Measurements from ENCODE around the gene AKIRIN2. TPM values are rescaled to one million over a fixed set of nuclear protein-coding genes. Genes with fewer than 3 reads are reported as not detected.
"Not testable (repeated sequence)": the region's sequence is repeated elsewhere in the genome, so short reads cannot be mapped to it uniquely, and the experiment has no call there.

The AKIRIN2 gene
- total and polyA plus RNA-seq, 2 donors (not counting 1 experiment from before 2014, with no cell fraction given), result 82.2 to 108 TPM

DNA sequence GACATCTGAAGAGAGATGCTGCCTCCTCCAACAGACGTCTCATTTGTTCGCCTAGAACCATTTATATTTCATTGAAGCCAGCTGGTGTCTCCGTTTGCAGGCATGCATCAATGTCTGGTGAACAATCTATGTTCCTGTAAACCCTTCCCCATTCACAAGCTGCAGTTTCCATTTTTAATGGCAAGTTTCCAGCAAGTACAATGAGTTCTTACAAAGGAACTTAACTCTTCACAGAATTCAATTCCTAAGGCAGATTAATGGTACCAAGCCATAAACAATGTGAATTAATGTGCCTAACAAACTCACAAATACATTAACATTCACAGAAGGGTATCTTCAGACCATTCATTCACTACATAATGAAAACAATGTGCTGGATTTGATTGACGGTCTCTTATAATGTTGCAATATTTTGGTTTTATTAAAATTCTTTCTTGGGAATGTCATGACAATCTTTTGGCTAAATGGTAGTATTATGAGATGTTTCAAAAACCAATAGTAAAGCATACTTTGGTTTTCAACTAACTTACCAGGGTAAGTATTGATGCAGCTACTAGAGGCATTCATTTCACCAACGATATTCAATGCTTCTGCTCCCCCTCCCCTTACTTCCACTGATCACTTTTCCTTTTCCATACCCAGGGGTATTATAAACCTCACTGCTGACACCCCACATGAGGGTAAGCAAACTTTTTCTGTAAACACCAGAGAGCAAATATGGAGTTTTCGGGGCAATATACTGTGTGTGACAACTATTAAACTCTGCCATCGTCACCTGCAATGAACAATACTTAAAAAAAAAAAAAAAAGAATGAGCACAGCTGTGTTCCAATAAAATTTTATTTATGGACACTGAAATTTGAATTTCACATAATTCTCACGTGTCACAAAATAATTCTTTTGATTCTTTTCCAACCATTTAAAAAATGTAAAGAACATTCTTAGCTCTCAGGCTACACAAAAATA lies 4.2 kb downstream of the AKIRIN2 start:
- Histone ChIP-seq H3K79me2 (ENCODE audit: control insufficient read depth, insufficient read depth, low read length) (peaks cover 93% of the 10 kb centered on the region), H2AFZ (ENCODE audit: insufficient read depth, low read depth, low read length, poor library complexity, severe bottlenecking) (no peak overlapping the region), H3K4me3 (ENCODE audit: control extremely low read depth in 1 of 5, extremely low read depth in 1 of 5, insufficient read depth in 1 of 5, low read depth in 2 of 5, low read length in 4 of 5) (peak overlapping the region in 4 of 5 experiments; percentile 42 to 100 (median 91)), H3K27ac (ENCODE audit: low read length in 2 of 2) (peak overlapping the region in 1 of 2 donors; percentile 98), H4K20me1 (ENCODE audit: control insufficient read depth, insufficient read depth, low read length, poor library complexity, severe bottlenecking) (peaks cover 59% of the 10 kb centered on the region), H3K9me3 (ENCODE audit: control extremely low read depth in 1 of 3, control insufficient read depth in 2 of 3, insufficient read depth in 1 of 3, low read length in 2 of 3) (no peaks in the 10 kb centered on the region), H3K4me2 (replicated peaks; ENCODE audit: low read depth, low read length, poor library complexity, severe bottlenecking) (peak overlapping the region; percentile 78), H3K27me3 (replicated peaks in 1 of 4; ENCODE audit: control extremely low read depth in 1 of 4, control insufficient read depth in 3 of 4, insufficient read depth in 4 of 4, low read length in 3 of 4) (no peaks in the 10 kb centered on the region), H3K9ac (ENCODE audit: low read length) (peak overlapping the region; percentile 82), H3K4me1 (ENCODE audit: control insufficient read depth in 2 of 2, insufficient read depth in 2 of 2, low read length in 2 of 2) (peaks cover 23 to 54% of the 10 kb centered on the region in 2 donors), H3K36me3 (replicated peaks in 1 of 2; ENCODE audit: control extremely low read depth in 1 of 2, control insufficient read depth in 1 of 2, extremely low read depth in 1 of 2, insufficient read depth in 2 of 2, low read length in 1 of 2) (peaks cover 0 to 1% of the 10 kb centered on the region in 2 experiments)
- WGBS (ENCODE audit: insufficient coverage), result 11% methylated on average over 3 of the region's 8 CpGs
- H3K4me1 Mint-ChIP-seq, result peaks cover 69% of the 10 kb centered on the region
- TF ChIP-seq, protein P1, sequence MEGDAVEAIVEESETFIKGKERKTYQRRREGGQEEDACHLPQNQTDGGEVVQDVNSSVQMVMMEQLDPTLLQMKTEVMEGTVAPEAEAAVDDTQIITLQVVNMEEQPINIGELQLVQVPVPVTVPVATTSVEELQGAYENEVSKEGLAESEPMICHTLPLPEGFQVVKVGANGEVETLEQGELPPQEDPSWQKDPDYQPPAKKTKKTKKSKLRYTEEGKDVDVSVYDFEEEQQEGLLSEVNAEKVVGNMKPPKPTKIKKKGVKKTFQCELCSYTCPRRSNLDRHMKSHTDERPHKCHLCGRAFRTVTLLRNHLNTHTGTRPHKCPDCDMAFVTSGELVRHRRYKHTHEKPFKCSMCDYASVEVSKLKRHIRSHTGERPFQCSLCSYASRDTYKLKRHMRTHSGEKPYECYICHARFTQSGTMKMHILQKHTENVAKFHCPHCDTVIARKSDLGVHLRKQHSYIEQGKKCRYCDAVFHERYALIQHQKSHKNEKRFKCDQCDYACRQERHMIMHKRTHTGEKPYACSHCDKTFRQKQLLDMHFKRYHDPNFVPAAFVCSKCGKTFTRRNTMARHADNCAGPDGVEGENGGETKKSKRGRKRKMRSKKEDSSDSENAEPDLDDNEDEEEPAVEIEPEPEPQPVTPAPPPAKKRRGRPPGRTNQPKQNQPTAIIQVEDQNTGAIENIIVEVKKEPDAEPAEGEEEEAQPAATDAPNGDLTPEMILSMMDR (IDR thresholded peaks at IDR 0.05), result no peak
- TF ChIP-seq EZH2 (IDR thresholded peaks at IDR 0.05; ENCODE audit: borderline replicate concordance, insufficient read depth, low read depth, low read length, poor library complexity, severe bottlenecking), result no peak
- ChIA-PET POLR2A (interaction anchor here (0.6 to 0.7 kb wide), 2 partner anchors 9 to 26 kb away, joined by 5 to 9 read pairs; no protein-coding TSS in a partner anchor), CTCF (interaction anchor here (0.7 to 1.3 kb wide), 8 partner anchors 12 to 1674 kb away, joined by 3 to 6 read pairs (median 3); no protein-coding TSS in a partner anchor)
- no peaks in the 10 kb centered on the region for H3K27me3 Mint-ChIP-seq
- ATAC-seq (ENCODE audit: low read depth) (no peak), DNase-seq (no peak)
- peak overlapping the region; percentile 61 for H3K27ac Mint-ChIP-seq
- intact Hi-C loops (cut with micrococcal nuclease), result loop anchor here (2.0 kb wide), 1 partner anchor 13 kb away; no protein-coding TSS in a partner anchor
- no peaks in the 10 kb centered on the region for H3K9me3 Mint-ChIP-seq (ENCODE audit: insufficient read depth)
- H3K4me3 Mint-ChIP-seq, result peak overlapping the region; percentile 97

DNA sequence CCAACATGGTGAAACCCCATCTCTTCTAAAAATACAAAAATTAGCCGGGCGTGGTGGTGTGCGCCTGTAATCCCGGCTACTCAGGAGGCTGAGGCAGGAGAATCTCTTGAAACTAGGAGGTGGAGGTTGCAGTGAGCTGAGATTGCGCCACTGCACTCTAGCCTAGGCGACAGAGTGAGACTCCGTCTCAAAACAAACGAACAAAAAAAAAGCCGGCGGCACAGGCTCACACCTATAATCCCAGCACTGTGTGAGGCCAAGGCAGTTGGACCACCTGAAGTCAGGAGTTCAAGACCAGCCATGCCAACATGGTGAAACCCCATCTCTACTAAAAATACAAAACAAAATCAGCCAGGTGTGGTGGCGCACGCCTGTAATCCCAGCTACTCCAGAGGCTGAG lies 5.2 kb downstream of the AKIRIN2 start:
- Histone ChIP-seq H3K79me2 (ENCODE audit: control insufficient read depth, insufficient read depth, low read length) (peaks cover 100% of the 10 kb centered on the region), H3K27ac (ENCODE audit: low read length in 2 of 2) (peak overlapping the region in 1 of 2 donors; percentile 98), H3K4me2 (replicated peaks; ENCODE audit: low read depth, low read length, poor library complexity, severe bottlenecking) (peak overlapping the region; percentile 78), H3K4me1 (ENCODE audit: control insufficient read depth in 2 of 2, insufficient read depth in 2 of 2, low read length in 2 of 2) (peaks cover 27 to 59% of the 10 kb centered on the region in 2 donors), H4K20me1 (ENCODE audit: control insufficient read depth, insufficient read depth, low read length, poor library complexity, severe bottlenecking) (peaks cover 64% of the 10 kb centered on the region)
- 98% methylated on average over 5 of the region's 12 CpGs for WGBS (ENCODE audit: insufficient coverage)
- H3K27me3 Mint-ChIP-seq; CTCF ChIA-PET; H3K4me3 ChIP-seq (ENCODE audit: control extremely low read depth in 1 of 5, extremely low read depth in 1 of 5, insufficient read depth in 1 of 5, low read depth in 2 of 5, low read length in 4 of 5); ATAC-seq (ENCODE audit: low read depth); intact Hi-C loops (cut with micrococcal nuclease); H3K9me3 ChIP-seq (ENCODE audit: control extremely low read depth in 1 of 3, control insufficient read depth in 2 of 3, insufficient read depth in 1 of 3, low read length in 2 of 3); H3K9me3 Mint-ChIP-seq (ENCODE audit: insufficient read depth); H3K27me3 ChIP-seq (replicated peaks in 1 of 4; ENCODE audit: control extremely low read depth in 1 of 4, control insufficient read depth in 3 of 4, insufficient read depth in 4 of 4, low read length in 3 of 4); DNase-seq; H3K4me3 Mint-ChIP-seq; H3K9ac ChIP-seq (ENCODE audit: low read length); H2AFZ ChIP-seq (ENCODE audit: insufficient read depth, low read depth, low read length, poor library complexity, severe bottlenecking); H3K27ac Mint-ChIP-seq; H3K36me3 ChIP-seq (replicated peaks in 1 of 2; ENCODE audit: control extremely low read depth in 1 of 2, control insufficient read depth in 1 of 2, extremely low read depth in 1 of 2, insufficient read depth in 2 of 2, low read length in 1 of 2): not testable (repeated sequence)
- POLR2A ChIA-PET, result interaction anchor here (0.6 kb wide), 1 partner anchor 1654 kb away, joined by 7 read pairs; no protein-coding TSS in a partner anchor
- H3K4me1 Mint-ChIP-seq, result peaks cover 72% of the 10 kb centered on the region
